Right lobe of liver (tissue), 6 donors: ENCODE measurements around the gene AGO3. TPM values are rescaled to one million over a fixed set of nuclear protein-coding genes. Genes with fewer than 3 reads are reported as not detected.

Source experiments
- ATAC-seq, 4 donors: fragments of 200-7000 bp; cut with Tn5 transposase; one replicate each; pipeline ENCODE4 v1.9.1; 2020; ENCODE audit warnings: mild to moderate bottlenecking in 4 of 4, moderate library complexity in 4 of 4
- DNase-seq, 3 donors: peaks; one replicate each; pipeline ENCODE4 v3.0.0-alpha.2; 2020
- H3K27ac ChIP-seq, 3 donors: fragments of 200-600 bp; one replicate each; pipeline ENCODE4 v1.8.0; 2022
- H3K27me3 ChIP-seq, 2 donors: fragments of 200-600 bp; one replicate each; pipeline ENCODE4 v1.8.0; 2022
- H3K36me3 ChIP-seq, 4 donors: fragments of 200-600 bp; sonication (generic) in 1 of 4; one replicate each; pipeline versions ENCODE4 v1.5.1 to v1.8.0; 2017 to 2022; ENCODE audit warnings: control low read depth in 1 of 4
- H3K4me1 ChIP-seq, 4 donors: fragments of 200-600 bp; sonication (generic) in 1 of 4; one replicate each; pipeline versions ENCODE4 v1.5.1 to v1.8.0; 2017 to 2022; ENCODE audit warnings: control low read depth in 1 of 4
- H3K4me3 ChIP-seq, 3 donors: fragments of 200-600 bp; one replicate each; pipeline ENCODE4 v1.8.0; 2022
- H3K9me3 ChIP-seq, 4 donors: fragments of 200-600 bp; sonication (generic) in 1 of 4; one replicate each; pipeline versions ENCODE4 v1.5.1 to v1.8.0; 2017 to 2022; ENCODE audit warnings: control low read depth in 1 of 4
- CTCF ChIP-seq, 4 donors: fragments of 200-600 bp in 3 of 4; fragments of 450-650 bp in 1 of 4; IDR thresholded peaks; one replicate each; pipeline versions ENCODE4 v1.5.1 to v1.8.0; 2016 to 2022; ENCODE audit warnings: antibody characterized with exemption in 4 of 4, mild to moderate bottlenecking in 2 of 4
- POLR2A ChIP-seq: fragments of 450-650 bp; IDR thresholded peaks from one replicate; pipeline ENCODE4 v1.6.1; 2017; ENCODE audit warnings: antibody characterized with exemption, mild to moderate bottlenecking
- WGBS: methylation state at CpG from one replicate; pipeline ENCODE4 v1.1.6; 2018; ENCODE audit warnings: low coverage, low lambda C conversion rate; ENCODE audit not compliant: insufficient coverage; ENCODE audit errors: missing lambda C conversion rate; 5-methylcytosine and 5-hydroxymethylcytosine counted together
- intact Hi-C, 2 donors: fragments of 100-400 bp; cut with DNase I; formaldehyde crosslinking; loops; one replicate each; pipeline versions ENCODE4 v1.11.2 to v1.14.1; 2022
- long read RNA-seq: library from polyadenylated mRNA; unstranded; transcript quantifications from one replicate; pipeline ENCODE4 v2.0.0, GENCODE V29; 2019
- total RNA-seq, 6 experiments: library from RNA; depleted of rRNA in 2 of 6; stranded (reverse); fragments of >200 nt in 2 of 6; fragmentation: NEBNext Ultra II Directional in 3 of 6; extraction: Animal tissue kit (Norgen Biotek cat#: 25700) in 3 of 6; gene quantifications; one replicate each; pipeline versions ENCODE4 v1.1.0 to v1.2.4, GENCODE V29; 2016 to 2023
- donor health status: DM: no; HTN: yes; CAD: no.
- donor health status: DM: no; HTN: no; CAD: no.
- donor health status: DM: no; HTN: no; CAD: no.
- donor health status: DM: no; HTN: yes; CAD: no.
- donor health status: DM: no; HTN: yes; CAD: no.

The AGO3 gene
- total RNA-seq = 10 to 100 TPM in 5 of 6 experiments, 1 to 10 TPM in 1; 7.0 to 16.2 (median 13.1) TPM
- long read RNA-seq, full-length matches to known transcripts = 1 of 1 reads
- long read RNA-seq, partial matches to known transcripts = 0 of 1 reads
- long read RNA-seq, other reads (novel, unspliced or antisense) = 0 of 1 reads

GRCh38 chr1:35930593-35931445 is at the start of gene AGO3:
AGO3 (plus strand) TSS chr1:35931105; CDS start chr1:35931427, 322 bp downstream.
- Histone ChIP-seq H3K4me3 (peak within 1 kb of the TSS; percentile 89 to 90 (median 90)), H3K36me3 (no peaks in the 10 kb centered on the region), H3K4me1 (peaks cover 0 to 35% (median 6%) of the 10 kb centered on the region in 4 donors), H3K27ac (peak within 1 kb of the TSS; percentile 93 to 98 (median 97)), H3K9me3 (no peaks in the 10 kb centered on the region), H3K27me3 (no peaks in the 10 kb centered on the region)
- DNase-seq (peak; percentile 88 to 89 (median 88)), ATAC-seq (peak; percentile 84 to 93 (median 89))
- 0% methylated on average over 2 of the region's 112 CpGs for WGBS
- no peak for TF ChIP-seq CTCF (IDR thresholded peaks at IDR 0.05)
- TF ChIP-seq POLR2A = peak; percentile 91
- intact Hi-C loops = no loop called here

- intact Hi-C loops = loop anchor here in 1 of 2 donors (5.0 kb wide), 1 partner anchor 205 kb away; the partner anchor contains the start of gene ADPRS
- Histone ChIP-seq H3K36me3 (no peaks in the 10 kb centered on the region), H3K27me3 (no peaks in the 10 kb centered on the region), H3K4me3 (no peak overlapping the region), H3K4me1 (peaks cover 0 to 7% (median 0%) of the 10 kb centered on the region in 4 donors), H3K9me3 (no peaks in the 10 kb centered on the region), H3K27ac (no peak overlapping the region)
- TF ChIP-seq POLR2A = no peak
- no peak for TF ChIP-seq CTCF (IDR thresholded peaks at IDR 0.05)
- ATAC-seq (no peak), DNase-seq (no peak)
- WGBS = 49% methylated on average over 4 of the region's 4 CpGs
Observed at GRCh38 chr1:35881850-35882273, 49.0 kb upstream of the AGO3 start.

GRCh38 chr1:35882586-35882944 is 48.3 kb upstream of the AGO3 start:
- no peak overlapping the region for H3K27ac ChIP-seq
- H3K4me1 ChIP-seq = peaks cover 0 to 7% (median 0%) of the 10 kb centered on the region in 4 donors
- no peaks in the 10 kb centered on the region for H3K9me3 ChIP-seq
- TF ChIP-seq POLR2A (no peak), CTCF (IDR thresholded peaks at IDR 0.05) (no peak)
- no peak for ATAC-seq
- 49% methylated on average over 15 of the region's 16 CpGs for WGBS
- intact Hi-C loops = loop anchor here in 1 of 2 donors (5.0 kb wide), 1 partner anchor 205 kb away; the partner anchor contains the start of gene ADPRS
- H3K27me3 ChIP-seq = no peaks in the 10 kb centered on the region
- peak overlapping the region; percentile 90 to 94 (median 93) for H3K4me3 ChIP-seq
- no peaks in the 10 kb centered on the region for H3K36me3 ChIP-seq
- peak in 1 of 3 donors; percentile 48 for DNase-seq

- Histone ChIP-seq H3K4me1 (peaks cover 0 to 7% (median 0%) of the 10 kb centered on the region in 4 donors), H3K9me3 (no peaks in the 10 kb centered on the region), H3K36me3 (no peaks in the 10 kb centered on the region), H3K4me3 (peak within 1 kb of the TSS; percentile 90 to 94 (median 93)), H3K27me3 (no peaks in the 10 kb centered on the region), H3K27ac (peak within 1 kb of the TSS; percentile 7 to 68 (median 56))
- DNase-seq (peak; percentile 96), ATAC-seq (peak; percentile 97 to 99 (median 98))
- intact Hi-C loops = loop anchor here in 1 of 2 donors (5.0 kb wide), 1 partner anchor 204 kb away; the partner anchor contains the start of gene ADPRS
- TF ChIP-seq CTCF (IDR thresholded peaks at IDR 0.05) = peak; percentile 98 to 100 (median 98)
- peak; percentile 80 for TF ChIP-seq POLR2A
- 0% methylated on average over 6 of the region's 58 CpGs for WGBS
Observed at GRCh38 chr1:35882945-35883634, 47.8 kb upstream of the AGO3 start, which contains the start of gene AGO1. AGO1 (plus strand) TSS chr1:35883209; CDS start chr1:35883422, 213 bp downstream.
